ENCODE results near the gene ANO4. TPM values are rescaled to one million over a fixed set of nuclear protein-coding genes. Genes with fewer than 3 reads are reported as not detected.

The ANO4 gene
- total RNA-seq, 4 donors from 2014 or later, result 0.06 TPM; not detected in 3

GRCh38 chr12:100954118-100954517 is 159.5 kb downstream of the ANO4 start:
- intact Hi-C loops (cut with DNase I; ENCODE audit: low total_unique reads), result no loop called here
- 89 to 95% methylated on average over 3 of the region's 3 CpGs for WGBS, 2 donors
- no peak overlapping the region for H3K4me3 ChIP-seq (ENCODE audit: low read depth, poor library complexity, severe bottlenecking)
- DNase-seq (ENCODE audit: low spot score in 2 of 2), result no peak
- no peak for TF ChIP-seq CTCF (IDR thresholded peaks at IDR 0.05)
- TF ChIP-seq POLR2A (IDR thresholded peaks at IDR 0.05), result no peak

GRCh38 chr12:100955139-100955538 is 160.6 kb downstream of the ANO4 start:
- H3K4me3 ChIP-seq (ENCODE audit: low read depth, poor library complexity, severe bottlenecking), result no peak overlapping the region
- no peak for DNase-seq (ENCODE audit: low spot score in 2 of 2)
- 64 to 66% methylated on average over 4 of the region's 4 CpGs for WGBS, 2 donors

GRCh38 chr12:100956311-100956852 is 161.8 kb downstream of the ANO4 start:
- 66 to 67% methylated on average over 5 of the region's 5 CpGs for WGBS, 2 donors
- H3K4me3 ChIP-seq (ENCODE audit: low read depth, poor library complexity, severe bottlenecking), result no peak overlapping the region
- DNase-seq (ENCODE audit: low spot score in 2 of 2), result no peak
- intact Hi-C loops (cut with DNase I; ENCODE audit: low total_unique reads), result no loop called here
- no peak for TF ChIP-seq POLR2A (IDR thresholded peaks at IDR 0.05)
- no peak for TF ChIP-seq CTCF (IDR thresholded peaks at IDR 0.05)

More at GRCh38 chr12:100955139-100955538, 160.6 kb downstream of the ANO4 start:
- intact Hi-C loops (cut with DNase I; ENCODE audit: low total_unique reads), result no loop called here
- TF ChIP-seq POLR2A (IDR thresholded peaks at IDR 0.05) (no peak), CTCF (IDR thresholded peaks at IDR 0.05) (no peak)

- intact Hi-C loops (cut with DNase I; ENCODE audit: low total_unique reads), result no loop called here
- no peak for TF ChIP-seq POLR2A (IDR thresholded peaks at IDR 0.05)
- no peak for TF ChIP-seq CTCF (IDR thresholded peaks at IDR 0.05)
- no peak for DNase-seq (ENCODE audit: low spot score in 2 of 2)
- WGBS, 2 donors, result 16 to 17% methylated on average over 1 of the region's 1 CpG
- H3K4me3 ChIP-seq (ENCODE audit: low read depth, poor library complexity, severe bottlenecking), result no peak overlapping the region
Measured at GRCh38 chr12:100959481-100959880, 164.9 kb downstream of the ANO4 start.

GRCh38 chr12:100962086-100962712 is 167.6 kb downstream of the ANO4 start:
- no peak overlapping the region for H3K4me3 ChIP-seq (ENCODE audit: low read depth, poor library complexity, severe bottlenecking)
- 91 to 95% methylated on average over 5 of the region's 5 CpGs for WGBS, 2 donors
- no peak for DNase-seq (ENCODE audit: low spot score in 2 of 2)
- no peak for TF ChIP-seq POLR2A (IDR thresholded peaks at IDR 0.05)
- intact Hi-C loops (cut with DNase I; ENCODE audit: low total_unique reads), result no loop called here

- no peak overlapping the region for H3K4me3 ChIP-seq (ENCODE audit: low read depth, poor library complexity, severe bottlenecking)
- DNase-seq (ENCODE audit: low spot score in 2 of 2), result no peak
- 49 to 61% methylated on average over 3 of the region's 3 CpGs for WGBS, 2 donors
- TF ChIP-seq CTCF (IDR thresholded peaks at IDR 0.05) (no peak), POLR2A (IDR thresholded peaks at IDR 0.05) (no peak)
- intact Hi-C loops (cut with DNase I; ENCODE audit: low total_unique reads), result no loop called here
Measured at GRCh38 chr12:100963381-100963780, 168.8 kb downstream of the ANO4 start.

All from lower leg skin (tissue), 4 donors.